ENCODE data around the gene TMTC1.

TMTC1 gene

DNA sequence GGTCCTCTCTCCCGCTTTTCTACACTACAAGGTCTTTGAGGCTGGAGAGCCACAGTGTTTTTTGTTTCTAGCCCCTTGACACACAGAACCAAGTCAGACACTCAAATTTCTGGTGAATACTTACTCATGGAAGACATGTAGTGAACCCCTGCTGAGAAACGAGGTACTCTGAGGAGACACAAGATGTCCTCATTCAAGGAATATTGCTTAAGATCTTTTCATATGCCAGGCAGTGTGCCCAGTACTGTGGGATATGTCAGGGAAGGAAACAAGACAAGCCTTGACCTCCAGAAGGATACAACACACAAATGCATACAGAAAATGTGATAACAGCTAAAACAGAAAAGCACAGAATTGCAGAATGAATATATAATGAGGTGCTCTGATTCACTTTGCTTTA, 75.9 kb downstream of the TMTC1 start:
- H3K4me3 ChIP-seq (ENCODE audit: low read depth, low read length): no peak overlapping the region
- peak; percentile 70 for DNase-seq (ENCODE audit: low read depth)
- TF ChIP-seq CTCF (conservative IDR thresholded peaks at IDR 0.05; ENCODE audit: low read depth, low read length): no peak

GRCh38 chr12:29706311-29706710, 77.4 kb downstream of the TMTC1 start:
- DNase-seq (ENCODE audit: low read depth): no peak
- TF ChIP-seq CTCF (conservative IDR thresholded peaks at IDR 0.05; ENCODE audit: low read depth, low read length): no peak
- no peak overlapping the region for H3K4me3 ChIP-seq (ENCODE audit: low read depth, low read length)

DNA sequence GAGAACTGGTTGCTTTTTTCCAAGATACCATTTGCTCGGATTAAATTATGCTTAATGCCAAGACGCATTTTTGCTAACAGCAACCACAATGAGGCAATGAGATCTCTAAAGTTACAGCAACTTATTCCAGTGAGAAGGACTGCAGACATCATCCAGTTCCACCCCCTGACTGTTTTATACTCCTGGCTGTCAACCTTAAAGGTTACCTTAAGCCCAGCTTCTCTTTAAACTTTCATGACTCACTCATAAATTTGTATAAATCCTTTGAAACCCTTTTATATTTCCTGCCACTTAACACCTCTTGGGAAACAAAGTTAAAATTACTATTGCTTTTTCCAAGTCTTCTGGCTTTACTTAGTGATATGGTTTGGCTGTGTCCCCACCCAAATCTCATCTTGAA, 80.2 kb downstream of the TMTC1 start:
- TF ChIP-seq CTCF (conservative IDR thresholded peaks at IDR 0.05; ENCODE audit: low read depth, low read length): no peak
- no peak overlapping the region for H3K4me3 ChIP-seq (ENCODE audit: low read depth, low read length)
- no peak for DNase-seq (ENCODE audit: low read depth)

DNA sequence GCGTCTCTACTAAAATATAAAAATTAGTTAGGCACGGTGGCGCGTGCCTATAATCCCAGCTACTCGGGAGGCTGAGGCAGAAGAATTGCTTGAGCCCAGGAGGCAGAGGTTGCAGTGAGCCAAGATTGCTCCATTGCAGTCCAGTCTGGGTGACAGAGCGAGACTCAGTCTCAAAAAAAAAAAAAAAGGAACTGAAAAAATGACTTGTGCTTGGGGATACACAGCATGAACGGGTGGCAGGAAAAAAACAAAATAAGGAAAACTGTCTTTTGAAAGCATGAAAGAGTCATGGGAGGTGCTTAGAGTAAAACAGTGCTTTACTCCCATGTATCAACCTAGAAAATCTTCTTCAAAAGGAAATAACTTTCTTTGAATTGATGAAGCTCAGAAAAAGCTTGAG, 80.8 kb downstream of the TMTC1 start:
- TF ChIP-seq CTCF (conservative IDR thresholded peaks at IDR 0.05; ENCODE audit: low read depth, low read length): no peak
- H3K4me3 ChIP-seq (ENCODE audit: low read depth, low read length): no peak overlapping the region
- no peak for DNase-seq (ENCODE audit: low read depth)

DNA sequence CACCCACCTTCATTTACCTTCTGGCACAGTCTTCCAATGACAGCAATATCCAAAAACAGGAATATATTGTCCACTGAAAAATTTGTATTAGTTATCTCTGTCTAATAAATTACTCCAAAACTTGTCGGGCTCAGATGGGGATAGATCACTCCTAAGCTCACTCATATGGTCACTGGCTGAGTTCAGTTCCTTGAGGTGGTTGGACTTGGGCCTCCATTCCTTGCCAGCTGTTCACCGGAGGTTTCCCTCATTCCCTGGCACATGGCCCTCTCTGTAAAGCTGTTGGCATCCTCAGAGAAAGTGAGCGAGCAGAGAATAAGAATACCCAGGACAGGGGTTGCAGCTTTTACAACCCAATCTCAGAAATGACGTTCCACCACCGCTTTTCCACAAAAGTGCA, 81.5 kb downstream of the TMTC1 start:
- no peak for DNase-seq (ENCODE audit: low read depth)
- no peak for TF ChIP-seq CTCF (conservative IDR thresholded peaks at IDR 0.05; ENCODE audit: low read depth, low read length)
- H3K4me3 ChIP-seq (ENCODE audit: low read depth, low read length): no peak overlapping the region

GRCh38 chr12:29700761-29701481, 82.8 kb downstream of the TMTC1 start:
- H3K4me3 ChIP-seq (ENCODE audit: low read depth, low read length): no peak overlapping the region
- DNase-seq (ENCODE audit: low read depth): no peak
- TF ChIP-seq CTCF (conservative IDR thresholded peaks at IDR 0.05; ENCODE audit: low read depth, low read length): no peak

DNA sequence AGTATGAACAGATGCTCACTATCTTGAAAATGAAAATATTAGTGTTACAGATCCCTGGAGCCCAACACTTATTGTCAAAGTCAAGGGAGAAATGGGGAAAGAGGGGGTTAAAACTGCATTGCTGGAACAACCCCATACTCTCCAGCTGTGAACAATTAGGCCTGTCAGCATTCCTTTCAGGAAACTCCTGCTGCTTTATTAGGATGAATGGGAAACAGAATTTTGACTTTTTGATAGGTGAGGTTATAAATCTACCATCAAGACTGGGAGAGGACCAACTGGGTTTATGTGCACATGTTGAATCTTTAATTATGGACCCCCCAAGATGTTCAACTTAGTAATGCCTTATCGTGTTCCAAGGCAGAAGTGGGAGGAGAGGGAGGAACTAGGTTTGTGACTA, 85.0 kb downstream of the TMTC1 start:
- H3K4me3 ChIP-seq (ENCODE audit: low read depth, low read length): no peak overlapping the region
- TF ChIP-seq CTCF (conservative IDR thresholded peaks at IDR 0.05; ENCODE audit: low read depth, low read length): no peak
- no peak for DNase-seq (ENCODE audit: low read depth)
